Measurements from ENCODE around the gene C18orf63.
A peak's percentile ranks its signal among the peaks of the same experiment; 100 is the strongest.

C18orf63 gene

DNA sequence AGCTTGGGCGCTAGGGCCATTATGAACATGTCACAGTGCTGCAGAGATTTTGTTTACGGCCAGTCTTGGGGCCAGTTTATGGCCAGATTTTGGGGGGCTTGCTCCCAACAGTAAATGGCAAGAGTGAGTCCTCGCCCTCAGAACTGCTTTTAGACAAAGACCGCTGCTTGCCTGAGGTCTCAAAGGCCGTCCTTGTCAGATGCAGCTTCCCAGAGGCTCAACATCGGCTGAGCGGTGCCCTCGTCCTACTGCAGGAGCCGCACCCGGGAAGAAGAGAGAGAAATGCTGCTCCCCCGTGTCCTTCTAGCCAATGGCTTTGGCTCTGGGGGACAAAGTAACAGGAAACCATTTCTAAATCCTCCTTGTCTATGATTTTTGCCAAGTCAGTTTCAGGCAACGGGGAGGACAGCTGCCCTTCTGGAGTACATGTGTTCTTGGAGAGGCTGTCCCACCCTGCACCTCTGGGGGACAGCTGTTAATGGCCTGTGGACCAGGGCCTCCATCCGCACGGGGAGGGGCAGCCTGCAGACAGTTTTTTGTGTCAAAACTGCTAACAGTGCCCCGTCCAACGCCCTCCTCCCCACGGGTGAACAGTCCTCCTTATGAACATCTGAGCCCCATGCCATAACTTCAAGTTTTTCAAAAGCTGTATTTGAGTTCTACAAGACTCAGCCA lies 66.1 kb downstream of the C18orf63 start:
- no peak for DNase-seq

DNA sequence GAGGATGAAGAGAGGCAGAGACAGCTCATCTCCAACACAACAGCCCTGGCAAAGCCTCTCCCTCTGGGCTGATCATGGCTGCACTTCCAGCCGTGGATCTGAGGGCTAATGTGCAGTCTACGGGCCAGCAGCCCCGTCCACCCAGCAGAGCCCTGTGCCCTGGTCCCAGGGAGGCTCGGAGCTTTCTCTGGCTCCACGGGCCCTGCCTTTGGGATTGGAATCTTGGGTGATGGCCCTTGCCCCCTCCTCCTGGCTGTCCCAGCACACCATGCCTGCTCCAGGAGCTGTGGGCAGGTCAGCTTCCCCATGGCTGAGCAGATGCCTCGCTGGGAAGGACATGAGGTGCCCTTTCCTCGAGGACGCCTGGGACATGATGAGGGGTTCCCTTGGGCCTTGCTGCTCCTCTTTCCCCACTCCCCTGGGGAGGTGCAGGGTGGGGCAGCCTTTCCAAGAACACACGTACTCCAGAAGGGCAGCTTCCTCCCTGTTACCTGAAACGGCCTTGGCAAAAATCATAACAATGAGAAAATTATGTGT lies 66.9 kb downstream of the C18orf63 start:
- no peak for DNase-seq

DNA sequence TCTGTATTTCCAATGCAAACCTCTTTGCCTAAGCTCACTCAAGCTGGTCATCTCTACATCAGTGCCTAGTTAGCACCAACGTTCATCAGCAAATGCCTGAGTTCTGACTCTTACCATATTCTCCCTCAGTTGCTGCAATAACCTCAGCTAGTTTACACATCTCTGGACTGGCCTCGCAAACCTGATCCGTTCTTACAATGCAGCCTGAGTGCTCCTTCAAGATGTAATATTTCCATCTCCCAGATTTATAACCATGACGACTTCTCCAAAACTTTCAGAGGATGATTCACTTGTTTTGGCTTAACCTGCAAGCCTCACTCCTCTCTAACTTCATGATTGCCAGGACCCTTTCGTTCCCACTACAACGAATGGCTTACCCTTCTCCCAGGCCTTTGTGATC lies 71.7 kb downstream of the C18orf63 start:
- no peak for DNase-seq

DNA sequence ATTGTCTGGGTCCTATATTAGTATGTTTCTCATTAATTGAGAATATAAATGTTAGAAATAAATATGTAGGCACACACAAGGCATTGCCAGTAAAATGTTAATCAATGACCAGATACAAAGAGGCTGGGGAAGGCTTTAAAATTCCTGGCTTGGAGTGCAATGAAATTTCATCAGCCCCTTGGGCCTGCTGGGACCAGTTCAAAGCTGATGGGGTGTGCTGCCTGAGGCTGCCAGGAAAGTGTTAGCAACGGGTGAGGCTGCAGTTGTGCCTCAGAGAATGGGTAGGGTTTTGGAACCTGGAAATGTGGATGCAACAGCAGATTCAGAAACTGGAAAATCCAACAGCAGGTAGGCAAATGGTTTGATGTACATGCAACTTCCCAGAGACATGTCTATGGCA lies 72.6 kb downstream of the C18orf63 start:
- DNase-seq: no peak

DNA sequence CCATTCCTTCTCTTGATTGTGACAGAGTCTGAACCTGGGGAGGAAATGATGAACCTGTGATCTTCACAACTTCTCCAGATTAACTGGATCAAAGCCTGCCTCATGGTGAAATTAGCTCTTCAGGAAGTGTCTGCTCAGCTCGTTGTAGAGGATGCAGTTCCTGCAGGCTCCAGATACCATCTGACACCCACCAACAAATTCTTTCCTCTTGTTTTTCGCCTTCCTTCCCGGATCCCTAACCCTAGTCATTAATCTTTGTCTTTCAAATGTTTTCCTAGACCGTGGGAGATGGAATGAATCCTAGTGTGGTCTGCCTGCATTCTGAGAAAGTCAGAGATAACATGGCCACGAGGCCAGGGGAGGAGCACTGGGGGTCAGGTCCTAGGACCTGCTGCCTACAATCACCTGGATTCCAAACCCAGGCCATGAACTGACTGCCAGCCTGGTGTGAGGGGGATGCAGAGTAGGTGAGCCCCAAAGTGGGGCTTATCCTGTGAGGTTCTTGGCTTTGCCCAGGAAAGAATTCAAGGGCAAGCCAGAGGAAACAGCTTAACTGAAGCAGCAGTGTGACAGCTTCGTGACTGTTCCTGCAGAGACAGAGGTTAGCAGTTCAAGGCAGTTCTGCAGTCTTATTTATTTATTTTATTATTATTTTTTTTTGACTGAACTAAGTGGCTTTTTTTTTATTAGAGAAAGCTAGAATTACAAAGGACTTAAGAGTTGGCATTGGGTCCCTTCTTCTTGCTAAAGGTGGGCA lies 73.7 kb downstream of the C18orf63 start:
- DNase-seq: no peak

DNA sequence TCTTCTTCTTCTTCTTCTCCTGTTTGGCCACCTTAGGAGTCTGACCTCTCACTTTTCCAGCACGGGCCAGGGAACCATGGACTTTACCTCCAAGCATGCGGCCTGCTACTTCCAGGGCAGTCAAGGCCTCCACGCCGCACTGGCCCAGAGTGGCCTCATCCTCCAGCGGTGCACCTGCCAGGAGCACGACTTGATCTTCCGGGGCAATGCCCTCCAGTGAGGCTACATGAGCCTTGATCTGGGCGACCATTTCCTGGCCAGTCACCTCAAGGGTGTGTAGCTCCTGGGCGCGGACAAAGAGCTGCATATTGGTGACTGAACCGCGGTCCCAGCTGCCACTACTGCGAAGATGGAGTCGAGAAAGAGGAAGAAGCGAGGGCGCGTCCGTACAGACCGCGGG lies 74.4 kb downstream of the C18orf63 start:
- DNase-seq: no peak

DNA sequence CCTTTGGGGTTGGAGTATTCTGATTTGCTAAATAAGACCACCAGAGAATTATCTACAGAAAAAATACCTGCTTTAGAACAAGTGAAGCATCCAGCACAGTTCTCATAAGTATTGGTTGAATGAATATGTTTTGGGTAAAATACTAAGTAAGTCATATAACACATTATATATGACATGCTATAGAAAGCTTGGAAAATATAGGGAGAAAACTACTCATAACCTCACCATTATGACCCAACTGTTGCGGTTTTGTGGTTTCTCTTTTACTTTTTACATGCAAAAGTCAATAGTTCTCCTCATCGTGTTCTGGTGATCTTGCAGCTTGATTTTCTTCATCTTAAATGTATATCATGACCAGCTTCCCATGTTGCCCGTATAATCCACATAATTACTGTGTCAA lies 75.3 kb downstream of the C18orf63 start:
- DNase-seq: no peak

DNA sequence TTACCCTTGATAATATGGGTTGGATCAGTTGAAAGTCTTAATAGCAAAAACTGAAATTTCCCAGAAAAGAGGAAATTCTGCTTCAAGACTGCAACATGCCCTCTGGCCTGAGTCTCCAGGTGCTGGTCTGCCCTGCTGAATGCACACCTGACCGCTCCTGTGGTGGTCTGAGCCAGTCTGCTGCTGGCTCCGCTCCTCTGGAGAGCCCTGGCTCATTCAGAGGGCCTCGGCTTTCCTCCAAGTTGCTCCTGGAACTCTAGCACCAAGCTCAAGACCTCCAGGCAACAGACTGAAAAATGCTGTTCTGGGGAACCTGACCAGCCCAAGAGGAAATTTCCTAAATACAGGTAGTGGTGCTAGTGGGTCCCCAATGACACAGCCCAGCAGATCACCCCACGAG lies 76.7 kb downstream of the C18orf63 start:
- no peak for DNase-seq

DNA sequence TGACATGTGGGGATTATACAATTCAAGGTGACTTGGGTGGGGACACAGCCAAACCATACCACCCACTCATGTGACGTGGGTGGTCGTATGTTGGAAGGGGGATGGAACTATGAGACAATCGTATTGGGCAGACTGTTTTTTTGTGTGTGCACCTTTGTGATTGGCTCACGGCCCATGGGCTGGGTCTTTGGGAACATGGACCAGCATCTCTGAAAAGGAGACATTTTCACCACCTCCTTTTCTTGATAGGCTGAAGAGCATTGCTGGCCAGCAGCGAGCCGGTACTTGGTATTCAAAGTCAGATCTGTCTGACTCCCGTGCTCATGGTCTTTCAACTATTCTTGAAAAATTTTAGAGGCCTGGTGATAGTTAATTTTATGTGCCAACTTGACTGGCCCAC lies 79.4 kb downstream of the C18orf63 start:
- no peak for DNase-seq

DNA sequence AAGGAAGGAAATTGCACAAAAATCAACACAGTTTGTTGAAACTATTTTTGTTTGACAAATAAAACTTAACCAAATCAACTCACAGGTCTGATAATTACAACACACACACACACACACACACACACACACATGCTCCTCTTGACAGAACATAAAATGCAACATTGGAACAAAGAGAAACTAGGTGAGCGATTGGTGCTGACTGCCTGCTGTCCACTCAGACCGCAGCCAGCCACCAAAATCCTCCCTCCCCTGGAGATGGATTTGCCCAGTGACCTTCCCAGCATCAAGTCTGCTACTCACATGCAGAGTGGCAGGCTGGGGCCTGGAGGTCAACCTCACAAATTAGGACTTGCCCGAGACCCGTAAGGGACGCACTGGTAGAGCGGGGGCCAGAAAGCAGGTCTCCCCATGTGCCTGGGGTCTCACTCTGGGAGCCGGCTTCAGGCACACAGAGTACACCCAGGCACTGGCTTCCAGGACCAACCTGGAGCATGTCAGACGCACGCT lies 80.1 kb downstream of the C18orf63 start:
- DNase-seq: no peak

DNA sequence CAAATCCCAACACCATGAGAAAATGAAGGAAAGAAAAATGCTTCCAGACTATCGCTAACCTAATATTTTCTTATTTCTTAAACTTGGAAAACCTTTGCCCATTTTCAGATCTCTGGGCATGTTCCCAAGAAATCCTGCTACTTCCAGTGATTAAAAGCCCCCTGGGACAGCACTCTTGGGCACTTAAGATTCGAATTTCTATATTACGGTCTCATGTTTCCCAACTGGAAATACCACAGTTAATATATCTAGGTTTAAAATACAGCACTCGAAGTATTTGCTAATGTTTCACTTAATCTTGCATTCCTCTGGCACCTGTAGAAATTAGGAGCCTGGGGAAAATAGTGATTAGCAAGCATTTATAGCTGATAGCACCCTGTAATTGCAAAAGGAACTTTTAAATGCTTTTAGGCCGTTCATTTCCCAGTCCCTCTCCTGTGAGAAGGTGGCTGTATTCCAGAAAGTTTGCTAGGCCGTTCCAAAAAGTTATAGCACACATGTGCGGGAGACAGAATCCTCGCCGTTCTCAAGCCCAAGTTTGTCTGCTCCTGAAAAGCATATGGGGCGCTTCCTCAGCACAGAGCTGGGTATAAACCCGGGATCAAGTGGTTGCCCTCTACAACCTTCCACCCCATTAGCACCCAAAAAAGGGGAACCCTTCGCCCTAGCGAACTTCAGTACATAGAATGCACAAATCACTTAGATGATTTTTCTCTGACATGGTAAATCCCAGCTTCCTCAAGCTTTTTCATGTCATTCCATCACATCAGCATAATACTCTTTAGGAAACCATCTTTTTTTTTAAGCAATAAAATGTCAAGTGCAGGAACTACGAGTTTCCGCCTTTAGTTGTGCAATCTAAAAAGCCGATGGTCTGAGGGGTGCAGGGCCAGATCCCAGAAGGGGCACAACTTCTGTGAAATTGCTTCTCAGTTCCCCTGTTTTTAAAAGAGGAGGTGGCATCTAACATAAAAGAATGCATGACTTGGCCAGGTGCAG lies 80.8 kb downstream of the C18orf63 start:
- peak; percentile 17 for DNase-seq

DNA sequence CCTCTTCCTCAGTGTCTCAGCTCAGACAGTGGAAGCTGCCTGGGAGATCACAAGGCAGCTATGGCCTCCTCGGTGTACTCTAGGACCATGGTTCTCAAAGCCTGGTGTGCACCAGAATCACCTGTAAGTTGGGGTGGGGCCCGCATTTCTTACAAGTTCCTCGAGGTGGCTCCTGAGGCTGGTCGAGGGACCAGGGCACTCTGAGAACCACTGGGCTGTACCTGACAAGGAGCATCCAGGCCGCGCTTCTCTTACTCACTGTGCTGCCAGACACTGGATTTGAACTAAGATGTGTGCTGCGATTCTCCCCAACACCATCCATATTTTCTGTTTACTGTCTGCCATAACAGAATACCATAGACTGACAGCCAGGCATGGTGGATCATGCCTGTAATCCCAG lies 81.9 kb downstream of the C18orf63 start:
- no peak for DNase-seq

DNA sequence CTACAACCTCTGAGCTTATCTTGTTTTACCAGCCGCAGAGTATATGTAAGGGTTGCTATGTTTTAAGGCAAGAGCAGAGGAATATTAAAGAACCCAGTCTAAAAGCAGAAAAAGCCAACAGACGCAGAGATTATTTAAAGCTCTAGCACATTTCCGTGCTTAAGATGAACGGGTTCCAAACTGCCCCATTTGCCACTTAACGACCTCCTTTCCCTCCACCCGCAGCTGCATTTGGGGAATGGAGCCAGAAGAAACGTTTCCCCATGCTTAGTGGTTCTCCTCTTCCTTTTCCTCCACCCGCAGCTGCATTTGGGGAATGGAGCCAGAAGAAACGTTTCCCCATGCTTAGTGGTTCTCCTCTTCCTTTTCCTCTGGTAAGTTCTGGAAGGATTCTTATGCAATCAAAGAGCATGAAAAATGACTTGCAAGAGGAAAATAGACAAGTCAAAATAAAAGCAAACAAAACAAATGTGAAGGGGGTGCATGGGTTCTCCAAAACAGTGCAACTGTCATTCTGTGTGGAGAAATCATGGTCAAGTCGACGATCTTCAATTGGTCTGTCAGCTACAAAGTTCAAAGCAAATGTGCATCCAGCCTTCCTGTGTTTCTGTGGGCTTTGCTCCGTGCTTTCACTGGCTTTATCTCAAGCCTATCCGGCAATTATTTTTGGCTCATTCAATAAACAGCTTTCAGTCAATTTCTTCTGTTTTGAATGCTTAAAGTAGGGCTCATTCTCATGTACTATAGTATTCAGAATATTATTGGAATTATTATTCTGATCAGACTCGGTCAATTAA lies 83.7 kb downstream of the C18orf63 start:
- DNase-seq: no peak

DNA sequence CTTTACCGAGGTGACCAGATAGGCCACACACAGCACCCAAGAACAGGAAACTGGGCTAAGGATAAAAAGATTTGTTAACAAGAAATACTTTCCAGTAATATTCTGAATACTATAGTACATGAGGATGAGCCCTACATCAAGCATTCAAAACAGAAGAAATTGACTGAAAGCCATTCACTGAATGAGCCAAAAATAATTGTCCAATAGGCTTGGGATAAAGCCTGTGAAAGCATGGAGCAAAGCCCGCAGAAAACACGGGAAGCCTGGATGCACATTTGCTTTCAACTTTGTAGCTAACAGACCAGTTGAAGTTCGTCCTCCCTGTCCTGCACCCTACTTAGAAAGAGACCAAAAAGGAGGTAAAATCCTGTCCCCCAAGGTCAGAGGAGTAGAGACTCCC lies 85.2 kb downstream of the C18orf63 start:
- no peak for DNase-seq

DNA sequence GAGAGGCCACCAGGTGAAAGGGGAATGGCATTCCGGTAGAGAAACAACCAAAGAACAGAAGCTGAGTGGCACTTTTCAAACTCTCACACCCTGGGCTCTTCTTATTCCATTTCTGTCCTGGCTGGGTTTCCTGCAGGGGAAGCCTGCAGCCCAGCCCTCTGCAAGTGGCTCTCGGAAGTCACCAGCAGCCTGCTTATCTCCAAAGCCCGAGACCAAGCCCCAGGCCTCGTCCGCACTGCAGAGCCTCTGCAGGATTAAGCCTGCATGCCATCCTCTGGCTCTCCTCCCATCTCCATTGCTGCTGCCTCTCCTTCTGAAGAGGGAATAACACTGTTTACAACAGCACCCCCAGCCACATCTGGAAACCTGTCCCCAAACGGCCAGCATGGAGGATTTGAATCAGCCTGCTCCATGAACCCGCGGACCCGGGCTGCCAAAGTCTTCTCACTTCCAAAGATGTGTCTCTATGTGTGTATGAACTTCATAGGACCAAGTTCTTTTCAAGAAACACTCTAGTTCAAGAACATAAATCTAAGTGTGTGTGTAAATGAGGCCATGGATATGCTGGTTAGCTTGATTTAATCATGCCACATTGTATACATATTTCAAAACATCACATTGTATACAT lies 87.3 kb downstream of the C18orf63 start:
- no peak for DNase-seq

DNA sequence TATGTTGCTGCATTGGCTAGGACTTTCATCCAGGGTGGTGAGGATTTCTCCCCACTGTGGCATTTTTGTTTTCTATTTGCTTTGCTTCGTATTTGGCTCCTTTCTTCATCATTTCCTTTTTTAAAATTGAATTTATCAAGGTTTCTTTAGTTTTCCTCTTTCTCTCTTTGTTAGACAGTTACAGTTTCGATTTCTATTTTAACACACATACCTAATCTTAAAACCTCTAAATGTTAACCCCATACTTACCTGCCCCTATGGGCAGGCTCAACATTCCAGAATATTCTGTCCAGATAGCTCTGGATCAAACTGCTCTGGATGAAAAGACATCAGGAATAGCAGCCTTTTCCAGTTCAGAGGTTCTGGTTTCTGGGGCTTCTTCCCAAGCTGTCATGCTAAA lies 92.2 kb downstream of the C18orf63 start:
- DNase-seq: no peak

All from NCI-H524 treated with DMSO at 0.1 percent for 48 hours (cell line).